GM21526 (cell line): Measurements from ENCODE around the gene VEPH1.

Source experiments
- ATAC-seq: cut with Tn5 transposase; IDR thresholded peaks from one replicate; pipeline ENCODE4 v1.9.1; 2021; ENCODE audit warnings: moderate library complexity; ENCODE audit not compliant: unreplicated experiment, low FRiP score

VEPH1 gene

GRCh38 chr3:157526036-157526435 lies 22.8 kb upstream of the VEPH1 start:
- ATAC-seq: no peak

DNA sequence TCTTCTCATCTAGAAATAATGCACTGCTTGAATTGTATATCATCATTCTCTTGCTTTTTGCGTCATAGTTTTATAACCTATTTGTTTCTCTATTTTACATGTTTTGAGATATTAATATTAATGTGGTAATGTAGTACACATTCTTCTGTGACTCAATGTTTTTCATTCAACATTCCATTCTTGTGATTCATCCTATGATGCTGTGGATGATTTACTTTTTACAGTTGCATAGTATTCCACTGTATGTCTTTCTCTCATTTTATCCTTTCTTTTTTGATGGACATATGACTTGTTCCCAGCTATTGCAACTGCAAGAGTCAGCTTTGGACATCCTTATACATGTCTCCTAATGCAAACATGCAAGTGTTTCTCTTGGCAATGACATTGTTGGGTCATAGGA lies 20.6 kb upstream of the VEPH1 start:
- ATAC-seq: no peak

GRCh38 chr3:157522648-157523047 lies 19.4 kb upstream of the VEPH1 start:
- no peak for ATAC-seq

- ATAC-seq: no peak
These were observed 17.4 kb upstream of the VEPH1 start for GRCh38 chr3:157520485-157521150.

- no peak for ATAC-seq
These were observed 15.7 kb upstream of the VEPH1 start for GRCh38 chr3:157518881-157519280.

DNA sequence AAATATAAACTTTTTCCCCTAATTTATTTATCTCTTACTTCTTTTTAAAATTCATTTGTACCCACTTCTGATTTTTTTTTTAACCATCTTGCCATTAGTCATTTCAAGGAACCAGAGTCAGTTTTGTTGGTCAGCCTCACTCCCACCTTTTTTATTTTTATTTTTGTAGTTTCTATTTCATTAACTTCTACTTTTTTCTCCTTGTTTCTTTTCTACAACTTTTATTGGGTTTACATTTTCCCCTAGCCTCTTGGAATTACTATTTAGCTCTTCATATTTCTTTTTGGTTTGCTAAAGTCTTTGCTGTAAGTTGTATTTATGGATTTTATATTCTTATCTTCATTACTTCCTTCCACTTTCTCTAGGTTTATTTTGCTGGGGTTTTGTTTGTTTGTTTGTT lies 13.7 kb upstream of the VEPH1 start:
- ATAC-seq: no peak

DNA sequence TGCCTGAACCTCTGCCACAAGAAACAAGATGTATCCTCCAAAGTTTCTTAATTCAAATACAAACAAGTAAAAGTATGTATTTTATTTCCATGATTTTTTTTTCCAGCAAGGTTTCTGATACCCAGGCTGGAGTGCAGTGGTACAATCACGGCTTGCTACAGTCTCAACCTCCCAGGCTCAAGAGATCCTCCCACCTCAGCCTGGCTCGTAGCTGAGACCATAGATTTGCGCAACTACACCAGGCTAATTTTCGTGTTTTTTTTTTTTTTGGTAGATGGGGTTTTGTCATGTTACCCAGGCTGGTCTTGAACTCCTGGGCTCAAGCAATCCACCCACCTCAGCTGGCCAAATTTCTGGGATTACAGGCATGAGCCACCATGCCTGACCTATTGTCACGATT lies 12.2 kb upstream of the VEPH1 start:
- ATAC-seq: no peak

GRCh38 chr3:157514371-157514895 lies 11.2 kb upstream of the VEPH1 start:
- no peak for ATAC-seq

- ATAC-seq: no peak
These were observed 10.4 kb upstream of the VEPH1 start for GRCh38 chr3:157513585-157513984.

DNA sequence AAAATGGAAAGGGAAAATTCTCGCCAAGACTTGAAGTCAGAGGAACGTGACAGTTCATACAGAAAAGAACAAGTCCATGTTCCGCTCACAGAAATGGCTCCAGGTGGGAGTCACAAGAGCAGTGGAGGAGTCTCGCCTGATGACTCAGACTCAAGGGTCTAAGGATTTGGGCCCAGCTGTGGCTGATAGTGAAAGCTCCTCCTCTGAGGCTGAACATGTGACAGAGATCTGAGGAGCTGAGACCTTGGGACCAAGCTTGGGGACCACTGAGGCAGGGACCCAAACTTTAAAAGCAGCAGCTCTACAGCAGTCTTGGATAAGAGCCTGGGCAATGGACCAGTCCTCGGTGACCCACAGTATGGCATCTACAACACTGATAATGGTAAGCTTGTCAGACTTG lies 9.3 kb upstream of the VEPH1 start:
- no peak for ATAC-seq

- no peak for ATAC-seq
These were observed 5.2 kb upstream of the VEPH1 start for GRCh38 chr3:157508461-157508860.

GRCh38 chr3:157501863-157502262 lies 1.4 kb downstream of the VEPH1 start:
- no peak for ATAC-seq

- ATAC-seq: no peak
These were observed 3.0 kb downstream of the VEPH1 start for GRCh38 chr3:157500232-157500631.

DNA sequence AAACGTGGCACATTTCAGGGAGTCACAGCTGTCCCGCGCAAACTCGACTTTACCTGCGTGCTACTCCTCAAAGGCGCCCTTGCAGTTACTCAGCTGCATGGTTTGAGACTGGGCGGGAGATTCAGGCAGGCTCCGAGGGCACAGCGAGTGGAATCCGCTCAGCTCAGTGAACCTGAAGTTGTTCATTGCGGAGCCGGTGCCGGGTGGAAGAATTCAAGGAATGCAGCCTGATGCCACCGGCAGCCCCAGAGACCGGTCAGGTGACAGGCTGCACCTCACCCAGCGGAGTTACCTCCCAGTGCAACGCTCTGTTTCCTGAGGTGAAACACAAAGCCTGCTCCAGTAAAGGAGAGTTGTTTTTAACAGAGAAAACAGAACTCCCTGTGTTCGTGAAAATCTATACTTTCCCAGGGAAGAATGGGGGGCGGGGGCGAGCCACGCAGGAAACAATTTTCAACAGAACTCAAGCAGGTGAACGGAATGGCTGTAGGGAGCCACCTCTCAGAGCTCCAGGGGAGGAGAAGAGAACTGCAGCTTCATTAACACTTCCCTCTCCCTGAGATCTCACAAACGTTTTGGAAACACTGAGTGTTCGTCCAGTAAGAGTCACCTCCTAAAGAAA lies 3.8 kb downstream of the VEPH1 start:
- no peak for ATAC-seq

DNA sequence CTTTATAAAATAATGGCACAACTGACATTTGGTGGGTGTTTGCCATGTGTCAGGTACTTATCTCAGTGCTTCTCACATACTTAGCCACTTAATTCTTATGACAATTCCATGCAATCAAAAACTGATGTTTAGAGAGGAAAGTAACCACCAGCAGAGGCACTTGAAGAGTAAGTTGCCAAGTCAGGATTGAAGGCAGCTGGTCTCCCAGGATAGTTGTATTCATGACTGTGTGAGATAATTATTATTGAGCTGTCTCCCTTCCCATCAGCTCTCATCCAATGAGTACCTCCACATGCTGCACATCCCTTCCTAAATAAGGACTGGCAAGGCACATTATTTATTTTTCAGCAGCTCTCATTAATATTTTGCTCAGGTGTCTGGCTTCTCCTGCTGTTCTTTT lies 4.8 kb downstream of the VEPH1 start:
- no peak for ATAC-seq

DNA sequence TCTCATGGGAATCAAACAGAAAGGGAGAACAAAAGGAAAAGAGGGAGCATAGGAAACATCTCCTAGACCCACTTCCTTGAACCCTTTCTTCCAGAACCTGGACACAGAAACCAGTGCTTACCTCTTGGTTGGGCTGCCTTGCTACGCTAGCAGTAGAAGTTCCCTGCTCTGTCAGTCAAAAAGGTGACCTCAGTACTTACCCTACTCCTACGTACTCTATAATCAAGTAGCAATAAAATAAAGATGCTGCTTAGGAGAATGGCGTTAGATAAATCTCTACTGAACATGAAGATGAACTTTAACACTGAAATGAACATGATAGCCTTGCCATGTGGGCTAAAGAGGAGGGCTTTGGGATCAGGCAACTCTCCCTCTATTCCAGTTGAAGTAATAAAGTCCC lies 7.4 kb downstream of the VEPH1 start:
- ATAC-seq: no peak

DNA sequence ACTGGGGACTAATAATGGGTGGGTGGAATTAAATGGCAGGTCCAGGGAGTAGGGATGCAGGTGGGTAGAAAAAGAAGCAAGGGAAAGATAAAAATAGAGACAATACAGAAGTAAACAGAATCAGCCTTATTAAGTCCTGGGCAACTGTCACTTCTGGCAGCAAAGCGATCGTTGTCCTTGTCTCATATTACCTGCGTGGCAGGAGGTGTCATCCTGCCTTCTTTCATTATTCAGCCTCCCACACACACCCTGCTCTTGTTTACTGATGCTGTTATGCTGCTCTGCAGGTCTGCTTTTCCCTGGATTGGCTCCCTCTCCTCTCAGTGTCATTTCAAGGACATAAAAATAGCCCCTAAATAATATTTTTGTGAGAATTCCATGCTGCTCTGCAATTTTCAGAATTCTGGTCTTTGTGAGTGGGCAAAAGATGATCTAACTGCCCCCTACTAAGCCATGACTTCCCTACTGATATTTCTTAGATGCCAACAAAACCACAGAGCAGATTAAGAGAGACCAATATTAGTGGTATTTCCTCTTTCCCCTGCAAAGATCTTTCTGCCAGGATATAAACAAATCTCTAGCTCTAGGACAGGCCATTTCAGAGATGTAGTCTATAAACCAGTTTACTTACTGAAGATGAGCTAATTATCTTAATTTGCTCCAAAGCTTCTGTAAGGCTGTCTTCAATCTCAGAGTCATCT lies 8.5 kb downstream of the VEPH1 start:
- ATAC-seq: no peak

GRCh38 chr3:157493627-157494550 lies 9.3 kb downstream of the VEPH1 start:
- no peak for ATAC-seq

- ATAC-seq: no peak
These were observed 12.1 kb downstream of the VEPH1 start for GRCh38 chr3:157491136-157491535.

DNA sequence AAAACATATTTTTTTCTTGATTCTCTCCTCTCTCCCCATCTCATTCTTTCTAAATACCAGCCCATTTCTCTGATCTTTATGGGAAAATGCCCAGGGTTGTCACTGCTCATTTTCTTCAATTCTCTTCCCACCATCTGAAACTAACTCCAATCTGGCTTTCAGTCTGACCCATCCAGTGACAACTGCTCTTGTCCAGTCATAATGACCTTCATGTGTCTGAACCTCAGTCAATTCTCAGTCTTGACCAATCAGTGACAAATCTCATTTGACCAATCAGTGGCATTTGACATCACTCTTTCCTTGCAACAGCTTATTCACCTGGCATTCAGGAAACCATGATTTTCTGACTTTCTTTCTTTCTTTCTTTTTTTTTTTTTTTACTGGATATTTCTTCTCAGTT lies 15.1 kb downstream of the VEPH1 start:
- ATAC-seq: no peak

- ATAC-seq: no peak
These were observed 15.9 kb downstream of the VEPH1 start for GRCh38 chr3:157487339-157487738.
